Motor neuron (in vitro differentiated cells): ENCODE measurements around the gene EPSTI1. TPM values are rescaled to one million over a fixed set of nuclear protein-coding genes. Genes with fewer than 3 reads are reported as not detected.

Source experiments
- ATAC-seq, 8 experiments: fragments of 200-7000 bp; cut with Tn5 transposase; replicated peaks in 6 of 8; 2 replicates each; pipeline ENCODE4 v1.8.0; 2021; ENCODE audit warnings: mild to moderate bottlenecking in 8 of 8, moderate library complexity in 8 of 8
- H3K27ac ChIP-seq, 2 donors: fragments of 250-450 bp; sonication (Bioruptor Pico); 2 replicates each; pipeline ENCODE4 v1.9.0; 2021; ENCODE audit warnings: antibody characterized with exemption in 2 of 2, mild to moderate bottlenecking in 2 of 2, moderate library complexity in 1 of 2
- H3K4me1 ChIP-seq, 2 donors: fragments of 250-450 bp; sonication (Bioruptor Pico); replicated peaks in 1 of 2; 2 replicates each; pipeline ENCODE4 v1.6.1; 2021; ENCODE audit warnings: antibody characterized with exemption in 2 of 2, mild to moderate bottlenecking in 2 of 2, moderate library complexity in 1 of 2
- H3K4me3 ChIP-seq, 5 donors: fragments of 250-450 bp; sonication (Bioruptor Pico); 2 replicates each; pipeline ENCODE4 v1.9.0; 2021; ENCODE audit warnings: antibody characterized with exemption in 5 of 5, mild to moderate bottlenecking in 5 of 5, moderate library complexity in 4 of 5
- WGBS, 10 experiments: fragments of 450-650 bp; shearing (Covaris generic); methylation state at CpG; one replicate each; pipeline ENCODE4 v1.0.0; 2022; 5-methylcytosine and 5-hydroxymethylcytosine counted together
- in situ Hi-C, 9 experiments: fragments of 400-800 bp; cut with MboI; loops; one replicate each; pipeline ENCODE4 v1.15.0; 2021; ENCODE audit warnings: low sequenced_read_pairs in 9 of 9, low pct_unique_long_range_greater_than_20kb in 2 of 9; ENCODE audit not compliant: unreplicated experiment in 9 of 9
- total RNA-seq, 8 experiments: library from RNA; unstranded; fragments of 300-600 nt; gene quantifications; 2 replicates each; pipeline versions ENCODE4 v1.2.3 to v1.2.4, GENCODE V29; 2022

The EPSTI1 gene
- total RNA-seq, 8 experiments from 2014 or later = 0.05 to 8.8 (median 0.40) TPM

DNA sequence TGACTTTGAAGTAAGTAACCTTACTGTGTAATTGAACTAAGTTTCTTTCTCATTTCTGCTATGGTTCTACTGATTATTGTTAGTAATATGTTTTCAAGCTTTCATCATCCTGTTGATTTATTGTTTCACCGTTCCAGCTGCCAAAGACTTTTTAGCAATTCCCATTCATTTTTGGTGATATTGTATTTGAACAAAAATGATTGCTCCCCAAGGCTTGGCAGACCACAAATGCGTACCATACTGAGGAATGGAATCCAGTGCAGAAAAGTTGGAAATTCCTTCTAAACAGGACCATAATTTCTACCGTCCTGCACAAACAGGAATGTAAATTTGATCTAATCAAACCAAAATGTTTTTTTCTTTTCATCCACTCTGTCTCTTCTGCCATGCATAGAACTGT is 10.7 kb downstream of the EPSTI1 start:
- WGBS, 10 experiments = 0 to 100% (median 31%) methylated on average over 1 to 3 of the region's 3 CpGs; no CpG with 5 or more reads in 1 of the 10 experiments
- ATAC-seq = peak in 3 of 8 experiments; percentile 30 to 48 (median 45)

DNA sequence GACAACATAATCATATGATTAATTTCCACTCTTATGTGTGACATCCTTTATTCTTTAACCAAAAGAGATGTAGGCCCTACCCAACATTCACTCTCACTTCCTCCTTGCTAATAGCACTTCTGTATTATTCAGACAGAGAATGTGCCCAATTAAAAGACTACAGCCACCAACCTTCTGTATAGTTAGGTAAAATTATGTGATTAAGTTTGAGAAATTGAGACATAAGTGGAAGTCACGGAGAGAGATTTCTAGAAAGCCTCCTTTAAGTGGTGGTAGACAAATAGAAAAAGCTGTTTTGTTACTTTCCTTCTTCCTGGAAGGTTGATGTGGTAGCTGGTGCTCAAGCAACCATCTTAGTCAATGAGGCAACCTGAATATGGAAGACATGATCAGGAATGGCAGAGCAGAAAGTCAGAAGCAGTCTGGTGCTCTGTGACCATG is 14.8 kb downstream of the EPSTI1 start:
- peaks cover 0 to 21% of the 10 kb centered on the region in 2 donors for H3K4me1 ChIP-seq
- ATAC-seq = no peak
- in situ Hi-C loops = no loop called here
- H3K27ac ChIP-seq = no peak overlapping the region
- H3K4me3 ChIP-seq = no peak overlapping the region
- 83 to 100% (median 100%) methylated on average over 1 of the region's 1 CpG; no CpG with 5 or more reads in 2 of the 10 experiments for WGBS, 10 experiments

More for the DNA sequence above, 10.7 kb downstream of the EPSTI1 start:
- H3K4me1 ChIP-seq = peaks cover 0 to 10% of the 10 kb centered on the region in 2 donors
- no peak overlapping the region for H3K4me3 ChIP-seq
- H3K27ac ChIP-seq = no peak overlapping the region
- in situ Hi-C loops = no loop called here

DNA sequence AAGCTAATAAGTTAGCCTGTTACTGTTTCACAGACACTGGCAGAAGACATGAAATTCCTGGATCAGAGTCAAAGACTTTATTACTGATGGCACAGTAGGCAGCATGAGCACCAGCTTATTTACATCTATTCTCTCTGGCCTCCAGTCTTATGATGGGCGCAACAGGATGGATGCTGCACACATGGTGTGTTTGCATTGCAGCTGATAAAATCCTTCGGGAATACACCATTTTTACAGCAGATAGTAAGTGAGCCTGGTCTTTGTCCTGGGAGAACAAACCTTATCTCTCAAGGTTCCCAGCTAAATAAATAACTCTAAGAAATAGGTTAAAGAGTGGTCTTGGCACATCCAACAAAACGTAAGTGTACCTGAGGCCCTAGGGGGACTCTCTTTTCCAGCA is 16.0 kb downstream of the EPSTI1 start:
- in situ Hi-C loops = no loop called here
- WGBS, 10 experiments = 75 to 100% (median 100%) methylated on average over 1 to 3 of the region's 3 CpGs; no CpG with 5 or more reads in 1 of the 10 experiments

DNA sequence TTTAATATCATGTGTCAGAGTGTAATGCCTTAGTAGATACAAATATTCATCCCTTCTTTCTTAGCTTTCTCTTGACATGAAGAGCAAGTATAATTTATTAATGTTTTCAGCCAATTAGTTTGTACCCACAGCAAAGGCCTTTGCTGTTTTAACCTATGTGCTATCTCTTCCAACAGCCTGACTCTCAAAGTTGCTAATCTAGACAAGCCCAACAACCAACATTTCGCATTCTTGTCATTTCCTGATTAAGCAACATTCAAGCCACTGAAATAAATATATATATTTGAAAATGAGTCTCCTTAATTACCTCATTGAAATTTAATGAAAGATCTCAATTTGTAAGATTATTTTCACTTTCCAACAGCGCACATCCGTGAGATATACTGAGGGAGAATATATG is 18.5 kb downstream of the EPSTI1 start:
- no peak overlapping the region for H3K27ac ChIP-seq
- no peak overlapping the region for H3K4me3 ChIP-seq
- WGBS, 10 experiments = 86 to 100% (median 100%) methylated on average over 1 to 3 of the region's 3 CpGs
- ATAC-seq = no peak
- in situ Hi-C loops = no loop called here
- peaks cover 14 to 26% of the 10 kb centered on the region in 2 donors for H3K4me1 ChIP-seq

More for the DNA sequence above, 16.0 kb downstream of the EPSTI1 start:
- Histone ChIP-seq H3K4me3 (no peak overlapping the region), H3K27ac (no peak overlapping the region), H3K4me1 (peaks cover 11 to 27% of the 10 kb centered on the region in 2 donors)
- ATAC-seq = no peak

DNA sequence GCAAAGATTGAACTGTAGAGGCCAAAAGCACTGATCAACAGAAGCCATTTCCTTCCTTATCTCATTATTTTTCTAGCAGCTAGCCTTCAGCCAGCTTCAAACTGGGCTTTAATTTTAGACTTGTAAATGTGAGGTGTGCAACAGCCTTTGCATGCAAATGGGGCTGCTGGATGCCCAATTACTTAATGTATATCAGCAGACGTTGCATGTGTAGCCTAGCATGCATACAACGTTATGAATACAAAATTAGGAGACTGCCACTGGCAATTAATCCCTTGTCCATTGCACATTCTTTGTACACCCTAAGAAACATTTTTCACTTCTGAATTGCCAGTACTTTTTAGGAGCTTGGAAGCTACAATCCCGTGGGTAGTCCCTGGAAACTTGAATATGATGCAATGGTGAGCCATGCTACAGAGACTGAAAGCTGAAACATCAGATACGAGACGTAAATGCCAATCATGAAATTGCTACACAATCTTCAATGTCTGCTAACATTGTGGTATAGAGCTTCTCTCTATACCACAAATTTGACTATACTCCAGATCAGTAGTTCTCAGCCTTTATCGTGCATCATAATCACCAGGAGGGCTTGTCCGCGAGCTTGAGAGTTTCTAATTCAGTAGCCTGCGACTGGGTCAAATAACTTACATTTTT is 20.2 kb downstream of the EPSTI1 start:
- ATAC-seq = peak in 7 of 8 experiments; percentile 27 to 78 (median 36)
- 54 to 93% (median 80%) methylated on average over 1 to 9 of the region's 9 CpGs; no CpG with 5 or more reads in 1 of the 10 experiments for WGBS, 10 experiments

DNA sequence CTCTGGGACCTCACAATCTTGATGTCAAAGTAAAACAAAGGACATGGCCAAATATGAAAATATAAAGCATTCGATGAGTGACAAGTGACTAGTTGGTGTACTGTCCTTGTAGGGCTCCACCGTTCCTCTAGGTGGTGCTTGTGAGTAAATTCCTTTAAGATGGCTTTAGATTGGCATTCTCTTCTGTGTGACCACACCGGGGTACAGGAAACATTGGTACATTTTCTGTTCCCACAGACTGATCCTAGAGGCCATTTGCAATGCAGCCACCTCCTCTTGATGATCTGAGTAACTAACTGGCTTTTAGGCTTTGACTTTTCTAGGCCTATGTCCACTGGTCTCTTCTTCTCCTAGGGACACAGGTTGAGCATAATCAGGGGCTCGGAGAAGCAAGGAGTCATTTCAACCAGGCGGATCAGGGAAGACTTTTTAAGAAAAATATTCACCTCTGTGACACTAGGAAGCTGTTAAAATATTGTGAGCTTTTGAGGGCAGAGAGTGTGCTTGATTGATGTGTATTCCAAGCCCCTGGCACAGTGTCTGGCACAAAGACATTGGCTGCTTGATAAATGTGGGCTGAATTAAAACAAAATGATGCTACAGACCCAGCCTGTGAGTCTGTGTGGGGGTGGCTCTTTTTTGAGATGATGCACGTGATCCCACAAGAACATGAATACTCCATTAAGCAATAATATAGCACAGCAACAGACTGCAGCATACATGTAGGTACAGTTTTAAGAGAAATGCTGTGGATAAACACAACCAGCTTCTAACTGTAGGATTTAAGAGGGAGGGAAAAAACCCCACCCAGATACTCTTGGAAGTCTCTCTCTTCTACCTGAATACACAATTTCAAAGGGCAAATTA is 21.0 kb downstream of the EPSTI1 start:
- in situ Hi-C loops = no loop called here
- peaks cover 16 to 40% of the 10 kb centered on the region in 2 donors for H3K4me1 ChIP-seq
- H3K4me3 ChIP-seq = no peak overlapping the region
- 44 to 86% (median 68%) methylated on average over 1 to 6 of the region's 6 CpGs; no CpG with 5 or more reads in 2 of the 10 experiments for WGBS, 10 experiments
- H3K27ac ChIP-seq = no peak overlapping the region
- ATAC-seq = peak in 4 of 8 experiments; percentile 46 to 60 (median 52)

More for the DNA sequence above, 20.2 kb downstream of the EPSTI1 start:
- Histone ChIP-seq H3K4me3 (no peak overlapping the region), H3K4me1 (peaks cover 16 to 40% of the 10 kb centered on the region in 2 donors), H3K27ac (no peak overlapping the region)
- in situ Hi-C loops = no loop called here

DNA sequence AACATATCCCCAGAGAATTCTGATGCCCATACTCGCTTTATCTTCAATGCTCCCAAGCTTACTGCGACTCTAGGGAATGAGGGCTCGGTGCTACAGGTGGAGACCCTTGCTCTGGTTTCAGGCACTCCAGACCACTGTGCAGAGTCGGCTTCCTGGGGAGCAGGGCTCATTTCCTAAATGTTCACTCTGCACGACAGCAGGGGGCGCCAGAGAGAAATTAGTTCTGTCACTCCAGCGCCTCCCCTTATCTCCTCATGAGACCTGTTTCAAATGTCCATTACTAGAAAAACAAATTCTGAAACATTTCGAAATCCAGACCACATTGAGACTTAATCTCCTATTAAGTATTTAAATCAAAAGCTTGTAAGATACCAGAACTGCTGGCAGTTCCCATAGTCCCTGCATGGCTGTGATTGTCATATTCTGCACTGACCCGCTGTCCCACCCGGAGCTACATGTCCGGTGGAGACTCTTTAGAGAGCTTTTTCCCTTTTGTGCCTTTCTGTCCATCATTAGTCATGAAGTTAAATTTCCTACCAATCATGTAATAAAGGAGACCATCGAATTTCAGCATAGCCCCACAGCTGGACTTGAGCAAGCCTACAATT is 22.4 kb downstream of the EPSTI1 start:
- no peak overlapping the region for H3K4me3 ChIP-seq
- no peak overlapping the region for H3K27ac ChIP-seq
- in situ Hi-C loops = no loop called here
- ATAC-seq = peak; percentile 51 to 83 (median 76)
- 26 to 83% (median 51%) methylated on average over 1 to 11 of the region's 12 CpGs for WGBS, 10 experiments
- H3K4me1 ChIP-seq = peaks cover 16 to 47% of the 10 kb centered on the region in 2 donors

DNA sequence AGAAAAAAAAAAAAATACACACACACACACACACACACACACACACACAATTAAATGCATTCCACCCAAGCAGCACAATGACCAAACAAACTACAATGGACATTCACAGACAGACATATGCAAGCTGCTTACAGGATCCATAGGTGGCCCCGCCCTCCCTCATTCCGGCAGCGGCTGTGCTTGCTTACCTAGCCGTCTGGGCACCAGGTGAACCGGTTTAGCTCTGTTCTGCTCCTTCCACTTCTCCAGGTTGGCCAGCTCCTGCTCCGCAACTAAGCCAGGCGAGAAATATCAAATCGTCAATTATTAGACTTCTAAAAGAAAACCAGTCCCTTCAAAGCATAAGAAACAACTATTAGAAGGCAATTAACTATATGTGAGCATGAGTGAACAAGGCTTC is 23.1 kb downstream of the EPSTI1 start:
- in situ Hi-C loops = no loop called here
- no peak for ATAC-seq
- Histone ChIP-seq H3K4me1 (peaks cover 16 to 55% of the 10 kb centered on the region in 2 donors), H3K27ac (no peak overlapping the region), H3K4me3 (no peak overlapping the region)
- 80 to 100% (median 98%) methylated on average over 1 to 4 of the region's 8 CpGs; no CpG with 5 or more reads in 2 of the 10 experiments for WGBS, 10 experiments

DNA sequence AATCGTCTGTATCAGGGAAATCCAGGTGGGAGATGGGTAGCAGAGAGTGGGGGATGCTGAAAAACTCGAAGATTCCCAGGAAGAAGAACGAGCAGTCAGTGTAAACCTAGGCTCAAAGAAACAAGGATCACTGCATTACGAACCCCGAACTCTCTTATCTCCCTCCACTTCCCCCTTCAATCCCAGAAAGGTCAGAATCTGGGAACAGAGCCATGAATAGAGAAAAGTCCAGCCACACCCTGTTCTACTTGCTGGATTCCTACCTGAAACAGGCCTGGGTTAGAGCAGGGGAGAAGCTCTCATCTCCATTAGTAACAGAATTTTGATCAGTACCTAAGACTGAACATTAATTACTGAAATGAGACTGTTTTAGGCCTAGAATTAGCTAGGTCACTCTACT is 24.4 kb downstream of the EPSTI1 start:
- H3K4me1 ChIP-seq = peaks cover 16 to 57% of the 10 kb centered on the region in 2 donors
- WGBS, 10 experiments = 81 to 100% (median 84%) methylated on average over 2 to 4 of the region's 5 CpGs; no CpG with 5 or more reads in 4 of the 10 experiments
- H3K27ac ChIP-seq = no peak overlapping the region
- H3K4me3 ChIP-seq = no peak overlapping the region
- in situ Hi-C loops = no loop called here
- no peak for ATAC-seq

DNA sequence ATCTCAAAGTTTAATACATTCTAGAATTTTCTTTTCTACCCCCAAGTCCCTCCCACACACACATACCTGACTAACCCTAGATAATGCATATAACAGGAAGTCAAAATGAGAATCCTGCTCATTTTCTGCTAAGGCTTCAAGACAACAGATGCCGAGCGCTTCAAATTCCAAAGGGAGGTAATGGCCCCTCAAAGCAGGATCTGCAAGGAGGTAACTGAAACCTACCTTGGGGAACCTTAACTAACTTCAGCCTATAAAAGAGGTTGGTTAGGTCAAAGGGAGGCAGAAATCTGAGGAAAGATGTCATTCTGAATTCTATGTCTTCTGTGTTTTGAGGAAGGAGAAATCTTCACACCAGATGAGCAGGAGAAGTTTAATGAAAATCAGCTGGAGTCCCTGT is 26.8 kb downstream of the EPSTI1 start:
- no peak for ATAC-seq
- 0 to 100% (median 75%) methylated on average over 1 to 2 of the region's 2 CpGs; no CpG with 5 or more reads in 2 of the 10 experiments for WGBS, 10 experiments
- no peak overlapping the region for H3K4me3 ChIP-seq
- no peak overlapping the region for H3K27ac ChIP-seq
- H3K4me1 ChIP-seq = peaks cover 4 to 60% of the 10 kb centered on the region in 2 donors
- in situ Hi-C loops = no loop called here

DNA sequence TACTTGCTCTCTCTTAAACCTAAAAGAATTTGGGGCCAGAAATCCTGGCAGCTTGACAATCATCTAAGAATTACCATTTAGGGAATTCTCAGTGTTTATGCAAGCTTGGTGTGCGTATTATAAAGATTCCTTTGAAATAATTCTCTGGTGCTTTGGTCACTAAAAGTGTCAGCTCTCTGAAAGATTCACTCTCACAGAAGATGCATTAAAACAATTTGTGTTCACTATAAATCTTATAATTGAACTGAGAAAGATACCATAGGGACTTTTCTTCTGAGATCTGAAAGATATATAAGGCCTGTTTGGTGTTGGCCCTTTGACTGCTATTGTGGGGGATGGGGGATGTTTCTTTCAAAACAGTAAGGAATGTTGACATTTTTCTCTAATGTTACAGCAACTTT is 27.3 kb downstream of the EPSTI1 start:
- peak in 1 of 8 experiments; percentile 58 for ATAC-seq
- H3K4me3 ChIP-seq = no peak overlapping the region
- H3K4me1 ChIP-seq = peaks cover 4 to 60% of the 10 kb centered on the region in 2 donors
- in situ Hi-C loops = no loop called here
- no peak overlapping the region for H3K27ac ChIP-seq
- 60 to 86% (median 67%) methylated on average over 1 of the region's 1 CpG; no CpG with 5 or more reads in 5 of the 10 experiments for WGBS, 10 experiments

DNA sequence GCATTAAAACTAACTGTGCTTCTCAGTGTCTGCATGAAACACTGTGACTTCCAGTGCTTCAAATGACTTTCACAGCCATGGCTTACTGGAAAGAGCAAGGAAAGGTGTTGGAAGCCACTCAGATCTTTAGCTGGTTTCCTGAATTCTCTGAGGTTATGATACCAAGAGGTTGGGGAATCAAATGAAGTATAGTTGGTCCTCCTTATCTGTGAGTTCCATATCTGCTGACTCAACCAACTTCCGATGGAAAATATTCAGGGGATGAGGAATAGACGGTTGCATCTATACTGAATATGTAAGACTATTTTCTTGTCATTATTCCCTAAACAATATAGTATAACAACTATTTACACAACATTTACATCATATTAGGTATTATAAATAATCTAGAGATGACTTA is 32.4 kb downstream of the EPSTI1 start:
- in situ Hi-C loops = no loop called here
- Histone ChIP-seq H3K27ac (no peak overlapping the region), H3K4me3 (no peak overlapping the region), H3K4me1 (peaks cover 0 to 37% of the 10 kb centered on the region in 2 donors)
- ATAC-seq = no peak
- WGBS, 10 experiments = 29 to 100% (median 84%) methylated on average over 1 to 2 of the region's 2 CpGs; no CpG with 5 or more reads in 3 of the 10 experiments
